ENCODE data around the gene MDGA2.

The MDGA2 gene

GRCh38 chr14:47590767-47591495 lies 84.5 kb downstream of the MDGA2 start:
- no peak for DNase-seq (ENCODE audit: low read depth)
- no peak for TF ChIP-seq CTCF (conservative IDR thresholded peaks at IDR 0.05; ENCODE audit: low read depth, low read length)
- H3K4me3 ChIP-seq (ENCODE audit: low read length) = no peak overlapping the region

GRCh38 chr14:47585447-47585846 lies 90.0 kb downstream of the MDGA2 start:
- no peak overlapping the region for H3K4me3 ChIP-seq (ENCODE audit: low read length)
- DNase-seq (ENCODE audit: low read depth) = no peak
- TF ChIP-seq CTCF (conservative IDR thresholded peaks at IDR 0.05; ENCODE audit: low read depth, low read length) = no peak

DNA sequence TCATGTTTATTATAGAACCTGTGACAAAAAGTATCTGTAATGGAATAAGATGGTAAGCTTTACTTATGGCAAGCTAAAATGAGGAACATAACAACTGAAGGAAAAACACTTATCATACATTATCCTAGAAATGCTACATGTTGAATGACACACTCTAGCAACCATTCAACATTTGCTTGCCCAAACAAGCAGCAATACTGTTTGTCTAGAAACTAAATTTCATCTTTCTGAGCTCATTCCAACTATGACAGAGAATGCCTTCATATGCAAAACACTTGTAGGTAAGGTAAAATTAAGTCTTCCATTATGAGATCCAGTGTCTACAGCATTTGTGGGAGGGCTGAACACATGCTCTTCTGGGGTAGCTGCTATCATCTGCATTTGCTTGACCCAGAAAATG lies 108.1 kb downstream of the MDGA2 start:
- no peak for DNase-seq (ENCODE audit: low read depth)
- TF ChIP-seq CTCF (conservative IDR thresholded peaks at IDR 0.05; ENCODE audit: low read depth, low read length) = no peak

GRCh38 chr14:47557894-47558293 lies 117.5 kb downstream of the MDGA2 start:
- TF ChIP-seq CTCF (conservative IDR thresholded peaks at IDR 0.05; ENCODE audit: low read depth, low read length) = no peak
- no peak overlapping the region for H3K4me3 ChIP-seq (ENCODE audit: low read length)
- no peak for DNase-seq (ENCODE audit: low read depth)

More for the DNA sequence above, 108.1 kb downstream of the MDGA2 start:
- no peak overlapping the region for H3K4me3 ChIP-seq (ENCODE audit: low read length)

DNA sequence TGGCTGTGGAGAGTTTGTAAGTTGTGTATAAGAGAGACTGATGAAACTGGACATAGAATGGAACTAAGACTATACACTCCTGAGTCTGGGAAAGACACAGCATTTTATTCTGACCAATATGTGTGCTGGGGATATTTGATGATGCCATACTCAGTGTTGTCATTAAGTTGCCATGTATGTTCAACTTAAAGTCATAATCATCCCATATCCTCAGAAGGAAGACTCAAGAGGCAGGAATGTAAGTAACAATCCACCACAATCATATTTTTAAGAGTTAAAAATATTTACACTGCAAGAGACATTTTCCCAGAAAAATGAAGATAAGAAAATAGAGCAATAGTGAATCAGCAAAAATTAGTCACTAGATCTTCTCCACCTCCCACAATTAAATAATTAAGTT lies 120.1 kb downstream of the MDGA2 start:
- no peak overlapping the region for H3K4me3 ChIP-seq (ENCODE audit: low read length)
- DNase-seq (ENCODE audit: low read depth) = no peak
- no peak for TF ChIP-seq CTCF (conservative IDR thresholded peaks at IDR 0.05; ENCODE audit: low read depth, low read length)

- no peak overlapping the region for H3K4me3 ChIP-seq (ENCODE audit: low read length)
- TF ChIP-seq CTCF (conservative IDR thresholded peaks at IDR 0.05; ENCODE audit: low read depth, low read length) = no peak
- no peak for DNase-seq (ENCODE audit: low read depth)
Measured at GRCh38 chr14:47549886-47550285, 125.5 kb downstream of the MDGA2 start.

DNA sequence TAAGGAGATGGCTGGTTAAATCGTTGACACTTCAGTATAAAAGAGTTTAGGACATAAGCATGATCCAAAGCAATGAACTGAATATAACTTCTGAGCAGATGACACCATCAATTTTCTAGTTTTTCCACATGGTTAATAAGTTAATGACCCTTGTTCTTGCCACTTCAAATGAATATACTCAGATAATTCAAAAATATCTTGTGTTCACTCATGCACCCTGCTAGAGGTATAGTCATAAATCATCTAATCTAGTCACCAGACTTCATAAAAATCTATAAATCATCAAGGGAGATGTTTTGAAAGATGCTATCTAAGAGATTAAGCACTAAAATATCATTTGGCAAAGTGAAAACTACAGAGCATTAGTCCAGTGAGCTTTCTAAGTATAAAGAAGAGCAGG lies 131.9 kb downstream of the MDGA2 start:
- TF ChIP-seq CTCF (conservative IDR thresholded peaks at IDR 0.05; ENCODE audit: low read depth, low read length) = no peak
- no peak for DNase-seq (ENCODE audit: low read depth)
- no peak overlapping the region for H3K4me3 ChIP-seq (ENCODE audit: low read length)
